TTC549 (cell line): ENCODE measurements around the gene ALOXE3.

Experiments used
- FAIRE-seq: peaks from 2 replicates; lab custom pipeline; 2012; peaks lifted over from hg19 to GRCh38; lab: Jason Lieb, UNC

Gene ALOXE3

DNA sequence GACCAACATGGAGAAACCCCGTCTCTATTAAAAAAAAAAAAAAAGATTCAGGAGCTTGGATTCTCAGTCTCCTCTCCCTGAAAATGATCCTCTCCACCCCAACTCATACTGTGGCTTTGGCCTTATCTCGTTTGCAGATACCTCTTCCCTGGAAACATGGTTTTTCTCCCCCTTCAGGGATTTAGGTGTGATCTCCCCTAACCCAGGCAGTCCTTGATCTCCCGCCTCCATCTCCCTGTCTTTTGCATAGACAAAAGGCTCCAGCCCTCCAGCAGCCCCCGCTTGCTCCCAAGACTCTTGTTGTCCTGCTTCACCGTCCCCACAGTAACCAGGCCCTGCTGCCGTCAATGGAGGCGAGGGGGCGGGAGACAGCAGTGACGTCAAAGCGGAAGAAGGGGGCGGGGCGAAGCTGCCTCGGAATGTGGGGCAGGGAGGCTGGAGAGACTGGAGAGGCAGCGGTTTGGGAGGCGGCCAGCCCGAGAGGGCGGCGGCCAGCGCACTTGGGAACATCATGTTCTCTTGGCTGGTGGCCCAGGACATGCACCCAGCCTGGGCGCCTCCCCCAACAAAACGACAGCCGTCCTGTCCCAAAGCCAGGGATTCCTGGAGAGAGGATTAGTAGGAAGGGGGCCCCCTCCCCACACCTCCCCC lies 35.8 kb upstream of the ALOXE3 start:
- peak; percentile 33 for FAIRE-seq

DNA sequence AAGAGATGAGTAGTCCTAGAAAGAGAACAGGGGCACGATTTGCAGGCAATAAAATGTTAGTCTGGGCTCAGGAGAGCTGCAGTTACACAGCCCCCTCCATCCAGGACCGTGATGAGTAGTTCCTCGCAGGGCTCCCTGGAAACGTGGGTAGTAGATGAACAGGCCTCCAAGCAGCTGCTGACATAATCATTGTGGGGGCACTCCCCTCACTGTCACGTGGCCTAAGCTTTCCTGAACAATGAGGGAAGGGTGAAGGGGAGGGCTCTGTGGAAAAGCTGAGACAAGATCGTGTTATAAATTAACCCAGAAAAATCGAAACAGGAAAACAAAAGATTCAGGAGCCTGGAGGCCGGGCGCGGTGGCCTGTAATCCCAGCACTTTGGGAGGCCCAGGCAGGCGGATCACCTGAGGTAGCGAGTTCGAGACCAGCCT lies 35.2 kb upstream of the ALOXE3 start:
- FAIRE-seq: no peak

DNA sequence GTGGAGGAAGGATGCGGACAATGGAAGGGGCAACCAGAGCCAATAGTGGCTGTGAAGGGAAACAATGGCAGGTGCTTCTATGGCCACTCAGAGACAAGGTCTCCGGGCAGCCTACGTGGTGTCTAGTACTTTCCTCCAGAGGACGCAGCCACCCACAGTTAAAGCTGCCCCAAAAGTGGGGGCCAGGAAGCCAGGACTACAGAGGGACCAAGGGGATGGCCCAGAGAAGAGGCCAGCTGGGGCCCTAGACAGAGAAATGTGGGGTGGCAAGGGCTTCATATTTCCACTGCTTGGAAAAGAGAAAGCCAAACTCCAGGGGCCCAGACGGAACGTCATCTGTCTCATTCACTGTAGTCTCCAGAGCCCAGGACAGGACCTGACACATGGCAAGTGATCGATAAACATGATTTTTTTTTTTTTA lies 34.7 kb upstream of the ALOXE3 start:
- no peak for FAIRE-seq

DNA sequence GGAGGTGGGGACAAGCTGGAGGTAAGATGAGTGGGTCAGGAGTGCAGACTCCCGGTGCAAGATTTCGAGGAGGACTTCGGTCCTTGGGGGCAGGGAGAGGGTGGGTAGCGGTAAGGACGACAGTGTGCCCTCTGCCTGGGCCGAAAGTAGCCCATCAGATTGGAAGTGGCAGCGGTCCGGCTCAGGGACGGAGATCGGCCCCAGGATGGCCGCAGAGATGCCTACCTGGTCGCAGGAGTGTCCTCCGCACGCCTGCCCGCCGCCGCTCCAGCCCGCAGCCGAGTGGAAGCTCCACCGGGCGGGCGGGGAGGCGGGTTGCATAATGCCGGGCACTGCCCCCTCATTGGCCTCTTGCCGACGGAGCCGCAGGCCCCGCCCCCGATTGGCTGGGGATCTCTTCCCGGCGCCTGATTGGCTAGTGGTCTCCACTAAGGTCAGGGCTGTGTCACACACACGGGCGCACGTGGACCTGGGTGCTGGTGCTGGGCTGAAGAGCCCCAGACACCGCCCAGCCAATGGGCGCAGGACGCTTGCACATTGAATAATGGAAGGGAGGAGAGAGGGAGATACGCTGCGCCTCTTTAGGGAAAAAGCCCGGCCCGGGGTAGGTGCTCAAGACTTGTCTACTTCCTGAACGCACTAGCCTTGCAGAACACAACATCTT lies 33.9 kb upstream of the ALOXE3 start, which contains the start of gene PER1:
Gene PER1 (minus strand): TSS at position 293 of the 664 bp plus-strand sequence. CDS start 1,698 bp downstream, outside the sequence.
- peak; percentile 67 for FAIRE-seq

DNA sequence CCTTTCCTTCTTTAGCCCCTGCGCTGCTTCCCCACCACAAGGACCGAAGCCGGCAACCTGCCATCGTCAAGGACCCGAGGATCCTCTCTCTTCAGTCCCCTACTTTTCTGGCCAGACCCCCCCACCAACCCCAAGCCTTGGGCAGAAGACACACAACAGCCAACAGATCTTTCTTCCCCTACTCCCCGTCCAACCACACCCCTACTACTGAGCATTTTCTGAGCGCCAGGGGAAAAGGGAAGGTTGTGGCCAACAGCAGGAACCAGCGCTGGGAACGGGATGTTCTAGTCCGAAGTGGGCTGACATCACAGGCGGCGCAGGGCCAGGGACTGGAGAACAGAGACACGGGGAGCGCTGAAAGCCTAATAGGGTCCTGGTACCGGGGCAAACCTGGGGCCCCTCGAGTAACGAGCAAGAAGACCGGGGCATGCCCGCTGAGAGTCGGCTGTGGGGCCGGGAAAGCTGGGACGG lies 33.4 kb upstream of the ALOXE3 start:
- no peak for FAIRE-seq

DNA sequence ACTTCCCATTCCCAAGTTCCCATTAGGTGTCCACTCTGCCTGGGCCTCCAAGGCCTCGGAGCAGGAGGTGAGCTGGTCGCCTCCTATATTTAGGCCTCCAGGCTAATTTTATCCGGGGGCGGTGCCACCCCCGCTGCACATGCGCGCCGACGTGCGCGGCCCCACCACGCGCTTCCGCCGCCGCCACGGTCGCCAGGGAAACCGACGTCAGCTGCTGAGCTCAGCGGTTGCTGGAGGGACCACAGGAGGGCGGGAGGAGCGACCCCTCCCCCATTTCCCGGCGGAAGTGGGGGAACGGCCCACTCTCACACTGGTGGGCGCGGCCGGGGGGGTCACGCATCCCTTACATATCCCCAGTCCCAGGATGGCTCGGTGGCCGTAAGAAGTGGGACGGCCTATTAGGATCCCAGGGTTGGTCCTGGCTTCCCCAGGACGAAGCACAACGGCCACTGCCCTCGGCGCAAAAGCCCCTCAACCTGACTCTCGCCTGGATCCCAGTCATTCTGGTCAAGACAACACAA lies 32.9 kb upstream of the ALOXE3 start:
- FAIRE-seq: no peak

DNA sequence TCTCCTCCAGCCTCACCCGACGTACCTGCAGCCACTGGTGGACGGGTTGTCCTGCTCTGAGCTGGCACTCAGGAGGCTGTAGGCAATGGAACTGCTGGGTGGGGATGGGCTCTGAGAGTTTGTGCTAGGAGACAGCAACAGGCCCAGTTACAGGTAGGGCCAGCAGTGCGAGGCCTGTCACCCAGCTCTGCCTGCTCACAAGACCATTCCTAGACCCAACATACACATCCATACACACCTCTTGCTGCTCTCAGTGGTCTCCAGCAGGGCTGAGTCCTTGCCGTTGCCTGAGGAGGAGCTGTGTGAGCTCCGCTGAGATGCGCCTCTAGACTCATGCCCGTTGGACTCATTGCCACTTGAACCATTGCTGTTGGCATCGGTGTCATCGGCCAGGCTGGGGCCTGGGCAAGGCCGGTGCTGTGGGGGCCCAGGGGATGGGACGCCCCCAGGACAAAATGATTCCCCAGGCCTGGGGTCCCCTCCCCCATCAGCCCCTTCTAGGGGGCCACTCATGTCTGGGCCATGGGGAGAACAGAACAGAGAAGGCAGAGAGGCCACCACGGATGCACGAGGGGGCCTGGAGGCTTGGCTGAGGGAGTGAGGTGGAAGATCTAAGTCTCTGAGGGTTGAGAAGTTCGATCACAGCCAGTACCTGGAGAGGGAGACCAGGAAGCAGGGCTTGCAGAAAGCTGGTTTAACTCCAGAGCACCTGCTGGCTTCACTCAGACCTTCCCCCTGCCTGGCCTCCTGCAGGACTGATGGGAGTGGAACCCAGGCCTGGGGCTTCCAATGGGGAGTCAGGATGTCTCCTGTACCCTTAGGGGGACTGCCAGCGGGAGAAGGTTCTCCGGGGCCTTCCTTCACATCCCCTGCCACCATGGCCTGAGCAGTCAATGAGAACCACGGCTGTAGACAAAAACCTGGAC lies 32.1 kb upstream of the ALOXE3 start:
- no peak for FAIRE-seq

DNA sequence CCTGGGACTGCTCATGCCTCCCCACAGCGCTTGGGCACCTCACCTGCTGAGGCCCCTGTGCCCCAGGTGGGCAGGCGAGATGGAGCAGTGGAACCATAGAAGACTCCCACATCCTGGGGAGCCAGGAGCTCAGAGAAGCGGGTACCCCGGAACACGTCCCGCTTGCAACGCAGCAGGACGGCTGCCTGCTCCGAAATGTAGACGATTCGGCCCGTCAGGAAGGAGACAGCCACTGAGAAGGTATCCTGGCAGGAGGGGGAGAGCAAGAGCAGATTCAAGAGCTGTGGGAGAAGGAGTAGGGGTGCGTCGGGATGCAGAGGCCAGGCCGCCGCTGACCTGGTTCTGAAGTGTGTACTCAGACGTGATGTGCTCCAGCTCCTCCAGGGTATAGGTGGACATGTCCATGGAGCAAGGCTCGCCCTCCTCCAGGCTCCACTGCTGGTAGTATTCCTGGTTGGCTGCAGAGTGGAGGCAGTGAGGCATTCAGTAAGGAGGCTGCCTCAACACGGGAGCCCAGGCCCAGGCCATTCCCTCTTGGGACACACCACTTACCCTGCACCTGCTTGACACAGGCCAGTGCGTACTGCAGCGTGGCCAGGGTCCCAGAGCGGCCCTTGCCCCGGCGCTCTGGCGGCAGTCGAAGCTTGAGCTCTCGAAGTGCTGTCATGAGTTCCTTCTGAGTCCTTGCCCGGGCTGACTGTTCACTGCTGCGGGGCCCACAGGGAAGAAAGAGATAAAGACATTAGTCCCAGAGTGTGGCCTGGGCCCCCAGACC lies 31.3 kb upstream of the ALOXE3 start:
- FAIRE-seq: no peak

DNA sequence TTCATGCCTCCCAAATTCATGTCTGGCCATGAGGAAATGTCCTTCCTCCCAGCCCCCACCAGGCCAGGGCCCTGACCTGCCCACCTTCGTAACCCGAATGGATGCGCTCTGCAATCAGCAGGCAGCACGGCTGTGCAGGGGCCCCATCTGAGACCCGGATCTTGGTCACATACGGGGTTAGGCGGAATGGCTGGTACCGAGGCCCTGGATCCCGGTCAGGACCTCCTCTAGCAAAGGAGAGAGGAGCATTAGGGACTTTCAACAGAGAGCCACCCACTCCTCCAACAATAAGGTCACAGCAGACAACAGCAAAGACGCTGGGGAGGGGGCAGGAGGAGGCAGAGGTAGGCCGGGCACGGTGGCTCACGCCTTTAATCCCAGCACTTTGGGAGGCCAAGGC lies 30.2 kb upstream of the ALOXE3 start:
- no peak for FAIRE-seq

DNA sequence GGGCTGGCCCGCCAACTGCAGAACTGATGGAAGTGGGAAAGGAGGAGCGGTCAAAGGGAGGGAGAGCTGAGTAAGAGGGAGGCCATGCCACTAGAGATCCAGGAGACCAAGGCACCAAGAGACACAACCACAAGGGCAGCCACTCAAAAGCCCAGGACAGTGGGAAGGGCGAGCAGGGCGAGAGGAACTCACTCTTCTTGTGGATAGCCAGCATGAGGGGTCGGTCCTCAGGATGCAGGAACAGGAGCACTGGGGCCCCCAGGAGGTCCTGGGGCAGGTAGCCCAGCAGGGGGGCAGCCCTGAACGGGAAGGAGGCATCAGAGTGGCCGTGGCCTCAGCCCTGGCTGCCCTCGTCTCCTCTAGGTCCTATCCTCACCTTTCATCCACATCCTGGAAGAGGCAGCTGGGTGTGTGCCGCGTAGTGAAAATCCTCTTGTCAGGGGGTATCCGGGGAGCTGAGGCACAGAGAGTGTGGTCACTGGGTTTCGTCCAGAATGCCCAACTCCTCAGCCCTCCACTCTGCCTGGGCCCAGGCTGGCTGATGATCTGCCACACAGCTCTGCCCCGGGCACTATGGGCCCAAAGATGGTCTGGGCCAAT lies 29.6 kb upstream of the ALOXE3 start:
- FAIRE-seq: no peak

DNA sequence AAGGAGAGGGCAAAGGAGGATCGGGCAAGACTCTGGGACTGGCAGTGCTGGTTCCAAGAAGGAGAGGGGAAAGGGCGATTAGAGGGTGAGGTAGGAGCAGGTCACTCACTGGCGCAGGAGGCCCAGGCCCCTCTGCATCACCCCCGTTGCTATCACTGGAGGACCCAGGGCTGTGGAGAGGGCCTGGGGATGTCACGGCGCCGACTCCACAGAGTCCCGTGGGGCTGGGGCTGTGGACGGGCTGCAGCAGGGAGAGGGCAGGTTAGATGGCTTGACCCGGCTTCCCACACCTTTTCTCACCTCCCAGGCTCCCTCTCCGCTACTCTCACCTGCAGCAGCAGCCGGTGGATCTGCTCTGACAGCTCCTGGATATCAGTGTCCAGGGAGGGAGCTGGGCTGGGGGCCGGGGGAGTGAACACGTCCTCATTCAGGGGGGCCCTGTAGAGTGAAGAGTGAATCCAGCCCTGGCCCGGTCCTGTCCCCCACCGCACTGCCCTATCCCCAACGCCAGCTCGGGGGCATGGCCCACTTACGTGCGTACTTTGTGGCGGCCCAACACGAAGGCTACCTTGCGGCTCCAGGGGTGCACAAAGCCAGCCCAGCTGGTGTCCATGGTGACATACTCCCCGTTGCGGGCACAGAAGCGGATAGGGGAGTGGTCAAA lies 29.0 kb upstream of the ALOXE3 start:
- no peak for FAIRE-seq

DNA sequence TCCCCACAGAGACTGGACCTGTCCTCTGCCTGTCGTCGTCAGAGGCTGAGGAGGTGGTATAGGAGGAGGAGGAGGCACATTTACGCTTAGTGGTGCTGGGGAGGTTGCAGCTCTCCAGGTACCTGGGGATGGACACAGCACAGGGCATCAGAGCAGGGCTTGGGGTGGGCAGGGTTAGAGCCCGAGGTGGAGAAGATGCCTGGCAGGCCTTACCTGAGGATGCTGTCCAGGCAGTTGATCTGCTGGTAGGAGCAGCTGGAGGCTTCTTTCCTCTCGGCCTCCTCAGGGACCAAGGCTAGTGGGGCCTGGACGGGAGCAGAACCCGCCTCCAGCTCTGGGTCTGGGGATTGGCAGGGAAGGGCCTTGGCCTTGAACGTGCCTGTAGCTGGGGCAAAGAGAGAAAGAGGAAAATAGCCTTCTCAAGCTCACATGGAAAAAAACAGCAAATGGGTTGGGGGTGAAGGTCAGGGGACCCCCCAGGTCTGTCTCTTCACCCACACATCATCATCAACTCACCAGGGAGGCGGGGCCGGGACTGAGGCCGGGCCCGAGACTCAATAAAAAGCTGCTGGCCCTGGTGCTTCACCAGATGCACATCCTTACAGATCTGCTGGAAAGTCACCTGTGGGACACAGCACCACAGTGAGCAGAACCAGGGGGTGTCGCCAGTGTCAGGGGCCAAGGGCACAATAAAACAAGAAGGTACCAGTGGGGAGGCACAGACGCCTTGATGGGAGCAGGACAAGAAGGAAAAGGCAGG lies 28.2 kb upstream of the ALOXE3 start:
- FAIRE-seq: no peak

DNA sequence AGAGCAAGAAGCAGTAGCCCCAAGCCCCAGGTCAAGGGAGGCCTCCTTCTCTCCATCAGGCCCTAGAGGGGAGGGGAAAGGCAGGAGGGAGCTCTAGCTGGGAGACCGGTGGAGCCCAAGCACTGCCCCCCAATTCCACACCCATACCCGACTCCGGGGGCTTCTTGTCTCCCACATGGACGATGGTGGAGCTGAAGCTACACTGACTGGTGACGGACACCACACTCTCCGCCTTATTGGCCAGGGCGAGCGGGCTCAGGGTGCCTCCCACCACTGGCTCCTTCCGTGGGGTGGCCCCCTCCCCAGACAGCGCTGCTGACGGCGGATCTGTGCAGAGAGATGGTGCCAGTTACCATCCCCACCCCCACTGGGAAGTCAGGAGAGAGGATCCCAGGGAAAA lies 27.5 kb upstream of the ALOXE3 start:
- FAIRE-seq: no peak

DNA sequence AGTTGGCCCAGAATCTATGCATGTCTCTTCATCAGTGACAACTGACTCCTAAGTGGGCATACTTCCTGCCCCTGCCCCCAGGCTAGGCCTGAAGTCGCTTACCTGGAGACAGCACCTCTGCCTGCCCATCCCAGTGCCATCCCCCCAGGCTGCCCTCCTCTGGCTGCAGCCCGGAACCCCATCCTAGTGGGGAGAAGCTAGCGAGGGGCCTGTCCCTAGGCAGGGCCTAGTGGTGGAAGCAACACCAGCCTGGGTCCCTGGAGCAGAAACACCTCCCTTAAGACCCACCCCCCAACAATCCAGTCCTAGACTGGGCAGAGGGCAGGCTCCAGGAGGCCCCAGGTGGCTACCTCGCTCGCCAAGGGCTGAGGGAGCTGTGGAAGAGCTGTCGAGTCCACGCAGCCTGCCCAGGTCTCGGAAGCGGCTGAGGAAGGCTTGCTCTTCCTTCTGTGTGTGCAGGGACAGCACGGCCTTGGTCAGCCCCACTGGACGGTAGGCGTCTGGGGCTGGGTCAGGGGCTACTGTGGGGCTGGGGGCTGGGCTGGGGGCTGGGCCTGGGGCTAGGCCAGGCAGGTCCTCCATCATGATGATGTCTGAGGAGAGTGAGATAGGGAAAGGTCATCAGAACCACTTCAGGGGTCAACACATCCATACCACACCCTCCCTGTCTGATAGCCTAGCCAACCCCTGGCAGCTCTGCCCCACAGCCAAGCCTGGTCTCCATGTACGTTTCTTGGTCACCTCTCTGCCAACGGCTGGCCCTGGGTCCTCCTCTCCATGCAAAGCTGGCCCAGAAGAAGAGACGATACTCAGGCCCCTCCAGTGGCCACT lies 26.3 kb upstream of the ALOXE3 start:
- FAIRE-seq: no peak

DNA sequence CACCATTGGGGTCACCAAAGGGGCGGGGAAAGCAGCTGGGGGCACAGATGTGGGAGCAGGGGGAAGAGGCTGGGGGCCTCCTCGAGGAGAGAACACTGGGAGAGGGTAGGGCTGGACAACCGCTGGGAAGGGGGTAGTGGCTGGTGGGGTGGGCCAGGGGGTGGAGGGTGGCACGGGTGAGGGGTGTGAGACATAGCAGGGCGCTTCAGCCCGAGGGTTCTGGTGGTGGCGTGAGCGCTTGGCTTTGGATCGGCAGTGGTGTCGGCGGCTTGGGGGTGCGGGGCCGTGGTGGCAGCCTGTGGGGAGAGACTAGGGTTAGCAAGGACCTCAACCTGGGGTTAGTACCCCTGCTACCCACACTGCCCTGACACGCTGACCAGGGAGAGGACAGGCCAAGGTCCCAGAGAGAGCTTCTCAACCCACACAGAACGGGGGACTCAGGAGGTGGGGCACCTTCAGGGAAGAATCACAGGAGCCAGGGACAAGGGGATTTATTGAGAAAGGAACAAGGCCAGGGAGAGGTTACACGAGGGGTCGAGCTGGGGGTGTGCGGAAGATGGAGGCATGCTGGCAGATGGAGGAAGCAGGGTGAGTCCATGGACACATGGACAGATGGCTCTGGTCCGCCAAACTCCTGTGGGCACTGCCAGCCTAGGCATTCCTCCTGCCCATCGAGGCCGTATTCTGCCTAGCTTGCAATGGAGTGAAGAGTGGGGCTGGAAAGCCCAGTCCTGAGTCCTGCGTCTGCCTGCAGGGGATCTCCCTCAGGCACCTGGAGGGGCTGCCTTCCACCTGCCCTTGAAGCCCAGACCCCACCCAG lies 25.5 kb upstream of the ALOXE3 start:
- FAIRE-seq: no peak

DNA sequence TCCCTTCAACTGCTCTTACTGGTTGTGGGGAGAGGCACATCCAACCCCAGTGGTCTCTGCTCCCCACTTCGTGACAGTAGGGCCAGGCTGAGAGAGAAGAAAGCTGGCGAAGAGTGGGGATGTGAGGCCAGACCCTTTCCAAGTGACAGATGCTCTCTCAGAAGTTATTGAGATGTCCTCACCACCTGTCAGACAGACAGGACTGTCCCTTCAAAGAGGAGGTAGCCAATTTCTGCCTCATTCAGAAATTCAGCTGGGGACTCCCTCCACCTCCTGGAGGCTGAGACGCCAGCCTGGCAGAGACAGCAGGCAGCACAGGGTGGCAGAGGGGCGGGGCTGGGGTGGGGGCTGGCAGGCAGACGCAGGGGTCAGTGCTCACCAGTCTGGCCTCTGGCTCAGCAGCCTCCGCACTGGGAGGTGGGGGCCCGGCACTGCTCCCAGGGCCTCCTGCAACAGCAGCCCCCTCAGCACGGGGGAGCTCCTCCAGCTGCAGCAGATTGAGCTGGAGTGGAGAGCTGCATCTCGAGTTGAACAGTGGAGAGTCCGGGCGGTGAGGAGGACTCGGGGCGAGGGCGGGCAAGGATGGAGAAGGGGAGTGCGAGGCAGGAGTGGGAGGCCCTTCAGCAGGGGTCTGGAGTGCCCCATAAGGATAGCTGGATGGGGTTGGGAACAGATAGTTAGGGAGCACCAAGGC lies 24.7 kb upstream of the ALOXE3 start:
- no peak for FAIRE-seq

DNA sequence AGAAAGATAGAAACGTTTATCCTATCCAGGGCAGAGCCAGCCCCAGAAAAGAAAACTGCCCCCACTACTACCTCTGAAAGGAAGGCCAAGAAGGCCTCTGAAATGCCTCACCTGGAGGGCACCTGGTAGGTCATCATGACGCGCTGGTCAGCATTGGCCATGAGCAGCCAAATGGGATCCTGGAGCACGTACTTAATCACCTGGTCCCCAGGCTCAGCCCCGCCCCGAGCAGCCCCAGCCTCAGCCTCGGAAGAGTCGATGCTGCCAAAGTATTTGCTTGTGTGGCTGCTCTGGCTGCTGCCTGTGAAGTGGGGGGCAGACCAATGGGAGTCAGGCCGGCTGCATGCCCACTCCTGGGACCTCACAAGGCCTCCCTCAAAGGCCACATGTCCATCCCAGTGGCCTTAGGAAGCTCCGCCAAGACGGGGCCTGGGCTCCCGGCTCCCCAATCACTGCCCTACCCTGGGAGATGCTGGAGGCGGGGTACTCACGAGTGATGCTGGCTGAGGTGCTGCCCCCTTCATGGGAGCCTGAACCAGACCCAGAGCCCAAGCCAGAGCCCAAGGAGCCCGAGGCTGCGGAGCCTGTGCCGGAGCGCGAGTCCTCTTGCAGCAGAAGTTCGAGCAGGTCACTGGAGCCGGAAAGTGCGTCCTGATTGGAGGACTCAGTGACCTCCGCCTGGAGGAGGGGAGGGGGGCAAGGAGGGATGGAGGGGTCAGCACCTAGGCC lies 24.0 kb upstream of the ALOXE3 start:
- no peak for FAIRE-seq
